NCI-H1092 treated with DMSO at 0.1 percent for 48 hours (cell line): ENCODE measurements around the gene CDH4.

Experiments
- DNase-seq: peaks from one replicate; lab custom pipeline; 2025; lab: John Stamatoyannopoulos, UW

The CDH4 gene

GRCh38 chr20:61673152-61673847 lies 421.2 kb downstream of the CDH4 start:
- DNase-seq, result peak; percentile 49

DNA sequence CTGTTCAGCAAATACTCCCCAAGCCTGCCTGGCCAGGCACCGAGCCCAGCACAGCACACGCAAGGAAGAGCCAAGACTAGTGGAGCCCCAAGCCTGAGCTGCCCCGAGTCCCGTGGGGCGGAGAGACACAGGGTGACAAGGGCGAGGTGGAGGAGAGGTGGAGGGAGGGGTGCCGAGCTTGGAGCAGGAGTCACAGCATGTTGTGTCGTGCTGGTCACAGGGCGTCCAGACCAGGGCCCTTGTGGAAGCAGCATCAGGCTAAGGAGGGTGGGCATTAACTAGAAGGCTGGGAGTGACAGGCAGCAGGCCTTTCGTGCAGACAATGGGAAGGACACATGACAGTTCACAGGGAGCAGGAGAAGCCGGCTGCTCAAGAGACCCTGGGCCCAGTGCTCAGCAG lies 422.1 kb downstream of the CDH4 start:
- no peak for DNase-seq

DNA sequence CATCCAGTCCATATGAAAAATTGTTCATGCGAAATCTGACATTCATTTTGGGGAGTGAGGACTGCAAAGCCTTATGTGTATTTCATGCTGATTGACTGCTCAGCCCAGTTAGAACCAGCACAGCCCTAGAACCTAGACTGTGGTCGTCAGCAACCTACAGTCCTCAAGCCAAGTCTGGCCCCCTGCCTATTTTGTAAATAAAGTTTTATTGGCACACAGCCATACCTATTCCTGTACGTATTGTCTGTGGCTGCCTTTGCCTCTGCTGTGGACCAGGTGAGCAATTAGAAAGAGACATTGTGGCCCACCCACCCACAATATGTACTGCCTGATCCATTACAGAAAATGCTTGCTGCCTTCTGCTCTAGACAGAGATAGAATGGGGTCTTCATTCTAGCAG lies 422.6 kb downstream of the CDH4 start:
- no peak for DNase-seq

DNA sequence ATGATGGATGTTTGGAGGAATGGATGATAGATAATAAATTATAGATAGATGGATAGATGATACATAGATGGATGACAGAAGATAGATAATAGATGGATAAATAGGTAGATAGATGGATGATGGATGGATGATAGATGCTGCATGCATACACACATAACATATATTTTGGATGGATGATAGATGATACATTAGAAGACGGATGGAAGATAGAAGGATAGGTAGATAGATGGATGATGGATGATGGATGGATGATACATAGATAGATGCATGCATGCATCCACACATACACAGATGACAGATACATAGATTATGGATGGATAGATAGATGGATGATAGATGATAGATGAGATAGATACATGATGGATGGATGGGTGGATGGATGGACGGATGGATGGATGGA lies 425.9 kb downstream of the CDH4 start:
- DNase-seq, result no peak

GRCh38 chr20:61678437-61678836 lies 426.4 kb downstream of the CDH4 start:
- no peak for DNase-seq

GRCh38 chr20:61679473-61679872 lies 427.4 kb downstream of the CDH4 start:
- no peak for DNase-seq

DNA sequence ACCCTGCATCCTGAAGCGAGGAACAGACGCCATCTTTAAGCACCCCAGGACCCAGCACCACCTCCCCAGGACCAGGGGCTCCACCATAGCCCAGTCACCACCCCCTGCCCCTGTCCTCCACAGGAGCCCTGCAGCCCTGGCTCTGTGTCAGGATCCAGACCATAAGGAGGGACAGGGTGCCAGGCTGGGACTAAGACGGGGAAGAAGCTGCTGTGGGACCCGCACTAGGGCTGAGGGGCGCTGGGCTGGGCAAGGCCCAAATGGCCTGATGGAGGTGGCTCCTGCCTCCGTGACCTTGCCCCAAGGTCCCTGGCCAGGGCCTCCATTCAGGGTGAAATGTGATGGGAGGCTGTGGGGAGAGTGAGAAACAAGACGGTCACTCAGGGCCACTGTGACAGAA lies 428.0 kb downstream of the CDH4 start:
- DNase-seq, result no peak

DNA sequence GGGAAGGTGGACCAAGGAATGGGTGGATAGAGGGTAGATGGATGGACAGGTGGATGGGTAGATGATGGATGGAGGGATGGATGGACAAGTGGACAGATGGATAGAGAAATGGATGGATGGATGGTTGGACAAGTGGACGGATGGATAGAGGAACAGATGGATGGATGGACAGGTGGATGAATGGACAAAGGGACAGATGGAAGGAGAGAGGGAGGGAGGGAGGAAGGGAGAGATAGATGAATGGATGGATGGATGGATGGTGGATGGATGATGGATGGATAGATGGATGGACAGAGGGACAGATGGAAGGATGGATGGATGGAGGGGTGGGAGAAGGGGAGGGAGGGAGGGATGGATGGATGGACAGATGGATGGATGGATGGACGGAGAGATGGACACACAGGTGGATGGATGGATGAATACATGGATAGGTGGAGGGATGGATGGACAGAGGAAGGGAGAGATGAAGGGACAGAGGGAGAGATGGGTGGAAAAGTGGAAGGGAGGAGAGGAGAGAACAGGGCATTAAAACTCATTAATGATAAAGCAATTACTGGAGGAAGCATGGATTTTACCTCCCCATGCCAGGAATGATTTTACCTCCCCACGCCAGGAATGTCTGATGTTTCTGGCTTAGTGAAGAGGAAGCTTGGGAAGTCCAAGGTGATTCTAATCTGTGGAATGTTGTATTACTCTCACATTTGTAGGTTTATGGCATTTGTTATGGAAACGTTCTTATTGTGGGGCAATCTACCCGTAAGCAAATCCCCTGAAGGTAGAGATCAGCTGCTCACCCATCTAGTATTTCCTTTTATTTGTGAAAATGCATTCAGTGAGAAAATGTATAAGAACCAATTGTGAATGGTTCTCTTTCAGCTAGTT lies 430.3 kb downstream of the CDH4 start:
- no peak for DNase-seq

- no peak for DNase-seq
Observed at GRCh38 chr20:61682996-61683681, 431.1 kb downstream of the CDH4 start.

- DNase-seq, result no peak
Observed at GRCh38 chr20:61683721-61684120, 431.7 kb downstream of the CDH4 start.

DNA sequence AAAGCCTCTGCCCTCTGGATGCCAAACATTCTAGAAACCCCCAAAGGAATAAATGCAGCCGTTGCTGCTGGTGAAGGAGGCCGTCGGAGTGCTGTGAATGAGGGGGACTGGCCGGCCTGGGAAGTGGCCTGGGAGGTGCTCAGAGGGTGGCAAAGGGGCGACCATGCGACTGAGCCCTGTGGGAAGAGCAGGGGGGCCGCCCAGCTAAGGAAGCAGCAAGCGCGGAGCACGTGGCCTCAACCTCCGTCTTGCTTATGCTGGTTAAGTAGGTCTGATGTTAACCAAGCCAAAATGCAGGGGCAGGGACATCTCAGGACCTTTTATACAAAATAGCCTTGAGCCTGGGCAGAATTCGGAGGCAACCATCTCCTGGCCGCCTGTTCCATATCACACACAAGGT lies 432.1 kb downstream of the CDH4 start:
- no peak for DNase-seq

DNA sequence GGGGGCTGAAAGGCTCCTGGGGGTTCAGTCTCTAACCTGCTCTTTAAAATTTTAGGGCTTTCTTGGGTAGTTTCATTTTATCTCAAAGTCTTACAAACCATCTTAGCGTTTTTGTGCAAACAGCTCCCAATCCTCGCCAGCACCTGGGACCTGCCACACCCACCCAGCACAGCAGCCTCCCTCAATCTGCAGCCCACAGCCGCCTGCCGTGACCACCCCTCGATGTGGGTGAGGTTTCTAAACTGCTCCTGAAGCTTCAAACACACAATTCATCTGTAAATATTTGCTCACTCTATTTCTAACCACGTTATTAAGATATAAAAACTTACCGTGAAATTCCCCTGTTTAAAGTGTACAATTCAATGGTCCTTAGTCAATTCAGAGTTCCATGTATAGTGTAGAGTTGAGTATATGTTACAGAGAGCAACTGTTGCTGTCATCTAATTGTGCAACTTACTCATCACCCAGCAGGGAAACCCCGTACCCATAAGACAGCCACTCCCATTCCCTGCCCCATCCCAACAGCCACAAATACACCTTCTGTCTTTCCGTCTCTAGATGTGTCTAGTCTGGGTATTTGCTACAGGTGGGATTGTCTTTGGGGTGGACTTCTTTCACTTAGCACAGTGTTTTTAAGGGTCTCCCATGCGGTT lies 432.6 kb downstream of the CDH4 start:
- DNase-seq, result no peak

DNA sequence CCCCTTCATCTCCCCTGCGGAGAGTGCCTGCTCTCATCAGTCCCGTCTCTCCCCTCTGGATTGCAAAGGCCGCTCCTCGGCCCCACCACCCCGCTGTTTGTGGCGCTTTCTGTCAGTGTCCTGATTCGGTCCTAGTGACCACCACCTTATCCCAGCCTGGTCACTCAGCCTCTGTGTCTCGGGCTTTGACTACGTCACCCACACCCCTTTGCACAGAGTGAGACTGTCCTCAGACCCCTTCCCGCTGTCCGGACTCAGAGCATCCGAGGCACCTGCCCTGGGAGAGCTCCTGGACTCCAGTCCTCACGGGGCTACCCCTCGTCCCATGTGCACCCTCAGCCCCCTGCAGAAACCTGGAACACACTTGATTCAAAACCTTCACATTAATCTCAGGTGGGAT lies 433.4 kb downstream of the CDH4 start:
- DNase-seq, result no peak

DNA sequence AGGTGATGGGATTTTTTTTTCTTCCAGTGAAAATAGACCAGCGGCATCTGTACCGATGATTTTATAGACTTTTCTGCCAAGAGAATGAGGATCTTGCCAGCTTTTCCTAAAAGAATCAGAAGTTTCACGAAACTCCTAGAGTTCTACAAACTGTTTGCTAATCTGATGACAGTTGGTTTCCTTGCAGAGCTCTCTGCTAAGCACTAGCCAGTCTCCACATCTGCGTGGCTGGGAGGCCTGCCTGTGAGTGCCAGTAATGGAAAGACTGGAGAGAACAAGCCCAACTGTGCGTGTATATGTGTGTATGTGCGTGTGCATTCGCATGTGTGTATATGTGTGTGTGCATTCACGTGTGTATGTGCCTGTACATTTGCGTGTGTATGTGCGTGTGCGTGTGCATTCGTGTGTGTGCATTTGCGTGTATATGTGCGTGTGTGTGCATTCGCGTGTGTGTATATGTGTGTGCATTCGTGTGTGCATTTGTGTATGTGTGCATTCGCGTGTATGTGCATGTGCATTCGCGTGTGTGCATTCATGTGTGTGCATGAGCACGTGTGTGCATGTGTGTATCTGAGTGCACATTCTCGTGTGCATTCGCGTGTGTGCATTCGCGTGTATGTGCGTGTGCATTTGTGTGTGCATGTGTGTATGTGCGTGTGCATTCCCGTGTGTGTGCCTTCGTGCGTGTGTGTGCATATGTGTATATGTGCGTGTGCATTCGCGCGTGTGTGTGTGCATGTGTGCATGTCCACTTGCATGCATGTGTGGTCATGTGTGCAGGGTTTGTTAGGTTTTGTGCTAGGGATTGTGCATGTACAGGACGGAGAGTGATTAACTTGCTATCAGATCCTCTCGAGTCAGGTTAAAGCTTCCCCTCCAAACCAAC lies 434.2 kb downstream of the CDH4 start:
- no peak for DNase-seq

DNA sequence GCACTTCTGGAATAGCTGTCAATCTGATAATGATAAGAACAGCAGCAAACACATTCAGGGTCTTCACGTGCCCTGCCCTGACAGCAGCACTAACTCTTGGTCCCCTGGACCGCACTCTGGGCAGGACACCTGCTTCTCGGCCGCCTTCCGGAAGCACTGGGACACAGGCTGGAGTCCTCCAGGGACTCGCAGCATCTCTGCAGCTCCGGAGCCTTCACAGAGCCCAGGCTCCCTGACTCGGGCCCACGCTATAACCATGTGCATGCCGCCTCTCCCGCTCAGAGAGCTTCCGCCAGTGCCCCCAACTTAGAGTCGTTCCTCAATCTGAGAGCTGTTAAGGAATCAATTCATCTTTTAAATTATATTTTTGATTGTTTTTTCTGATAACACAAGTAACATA lies 436.4 kb downstream of the CDH4 start:
- no peak for DNase-seq

DNA sequence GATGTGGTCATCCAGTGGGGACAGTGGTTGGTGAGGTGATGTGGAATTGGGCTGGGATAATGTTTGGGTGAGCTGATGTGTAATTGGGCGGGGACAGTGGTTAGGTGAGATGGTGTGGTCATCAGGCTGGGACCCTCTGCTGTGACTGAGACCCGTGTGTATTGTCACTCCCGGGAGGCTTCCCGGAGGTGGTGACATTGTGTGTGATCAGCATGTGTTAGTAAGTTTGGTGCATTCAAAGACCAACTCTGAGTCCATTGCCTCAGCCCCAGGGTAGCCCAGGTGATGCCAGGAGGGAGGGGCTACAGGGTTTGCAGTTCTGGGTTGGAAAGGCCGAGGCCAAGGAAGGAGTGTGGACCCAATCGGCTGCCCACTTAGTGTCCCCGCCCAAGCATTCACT lies 438.1 kb downstream of the CDH4 start:
- DNase-seq, result no peak

- no peak for DNase-seq
Observed at GRCh38 chr20:61690993-61691838, 439.2 kb downstream of the CDH4 start.

- DNase-seq, result no peak
Observed at GRCh38 chr20:61691978-61692377, 439.9 kb downstream of the CDH4 start.

GRCh38 chr20:61692479-61692878 lies 440.4 kb downstream of the CDH4 start:
- DNase-seq, result no peak

DNA sequence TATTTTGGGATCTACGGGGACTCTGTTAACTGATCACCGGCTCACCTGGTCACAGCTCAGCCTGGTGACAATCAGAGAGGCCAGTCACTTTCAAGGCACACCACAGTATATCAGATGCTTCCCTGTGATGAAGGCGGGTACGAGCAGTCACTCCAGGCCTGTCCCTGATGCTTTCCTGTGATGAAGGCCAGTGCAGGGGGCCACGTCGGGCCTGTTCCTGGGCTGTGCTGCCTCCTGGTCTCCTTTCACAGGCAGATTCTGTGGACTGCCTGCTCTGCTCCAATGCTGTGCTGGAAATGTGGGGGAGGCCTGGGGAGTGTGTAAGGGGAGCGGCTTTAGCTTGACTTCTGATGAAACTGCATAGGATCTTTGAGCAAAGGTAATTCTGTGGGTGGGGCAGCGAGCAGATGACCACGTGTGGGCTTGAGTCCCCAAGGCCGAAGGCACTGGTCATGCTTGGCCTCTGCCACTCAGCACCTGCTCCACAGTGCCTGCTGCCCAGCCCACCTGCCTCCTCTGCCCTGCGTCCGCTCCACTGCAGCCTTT lies 441.1 kb downstream of the CDH4 start:
- DNase-seq, result no peak
